ENCODE data around the gene FOCAD. TPM values are rescaled to one million over a fixed set of nuclear protein-coding genes. Genes with fewer than 3 reads are reported as not detected.
"Not testable (repeated sequence)": the region's sequence is repeated elsewhere in the genome, so short reads cannot be mapped to it uniquely, and the experiment has no call there.

FOCAD gene
- total RNA-seq, 2 donors from 2014 or later: 32.0 to 76.1 TPM

- 98% methylated on average over 4 of the region's 4 CpGs for WGBS
- Histone ChIP-seq H3K27me3 (replicated peaks; ENCODE audit: insufficient read depth) (no peaks in the 10 kb centered on the region), H3K9me3 (no peaks in the 10 kb centered on the region), H3K4me3 (no peak overlapping the region), H3K27ac (no peak overlapping the region), H3K36me3 (no peaks in the 10 kb centered on the region), H3K4me1 (replicated peaks) (no peaks in the 10 kb centered on the region)
- DNase-seq (ENCODE audit: low spot score): no peak
- intact Hi-C loops (cut with DNase I): no loop called here
- TF ChIP-seq CTCF (IDR thresholded peaks at IDR 0.05) (no peak), POLR2A (IDR thresholded peaks at IDR 0.05) (no peak), POLR2AphosphoS5 (IDR thresholded peaks at IDR 0.05) (no peak)
Observed at GRCh38 chr9:20650313-20650712, 33.7 kb upstream of the FOCAD start.

GRCh38 chr9:20650750-20651299 is 33.2 kb upstream of the FOCAD start:
- DNase-seq (ENCODE audit: low spot score): no peak
- TF ChIP-seq POLR2AphosphoS5 (IDR thresholded peaks at IDR 0.05) (no peak), POLR2A (IDR thresholded peaks at IDR 0.05) (no peak), CTCF (IDR thresholded peaks at IDR 0.05) (no peak)
- H3K36me3 ChIP-seq: no peaks in the 10 kb centered on the region
- H3K4me1 ChIP-seq (replicated peaks): no peaks in the 10 kb centered on the region
- 67% methylated on average over 4 of the region's 4 CpGs for WGBS
- H3K9me3 ChIP-seq: no peaks in the 10 kb centered on the region
- no peak overlapping the region for H3K27ac ChIP-seq
- intact Hi-C loops (cut with DNase I): no loop called here
- H3K4me3 ChIP-seq: no peak overlapping the region
- H3K27me3 ChIP-seq (replicated peaks; ENCODE audit: insufficient read depth): no peaks in the 10 kb centered on the region

DNA sequence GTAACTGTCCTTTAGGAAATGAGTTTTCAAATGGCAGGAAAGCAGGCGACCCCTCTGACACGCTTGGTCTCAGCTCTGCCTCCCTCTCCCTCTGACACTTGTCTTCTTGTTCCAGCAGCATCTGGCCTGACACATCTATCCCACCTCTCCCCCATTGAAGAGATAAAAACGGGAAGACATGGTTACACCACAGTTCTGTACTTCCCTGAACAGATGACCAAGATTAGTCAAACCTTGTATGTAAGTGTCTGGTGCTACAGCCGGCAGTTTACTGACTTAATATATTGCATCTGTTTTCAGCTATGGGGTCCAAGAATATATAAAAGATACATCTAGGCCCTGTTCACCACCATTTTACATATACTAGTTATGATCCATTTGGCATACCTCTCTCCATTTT is 32.1 kb upstream of the FOCAD start:
- no peak overlapping the region for H3K4me3 ChIP-seq
- TF ChIP-seq CTCF (IDR thresholded peaks at IDR 0.05) (no peak), POLR2AphosphoS5 (IDR thresholded peaks at IDR 0.05) (no peak), POLR2A (IDR thresholded peaks at IDR 0.05) (no peak)
- no peaks in the 10 kb centered on the region for H3K36me3 ChIP-seq
- no peaks in the 10 kb centered on the region for H3K9me3 ChIP-seq
- no peak for DNase-seq (ENCODE audit: low spot score)
- H3K4me1 ChIP-seq (replicated peaks): no peaks in the 10 kb centered on the region
- intact Hi-C loops (cut with DNase I): no loop called here
- H3K27ac ChIP-seq: no peak overlapping the region
- WGBS: 82% methylated on average over 4 of the region's 4 CpGs
- H3K27me3 ChIP-seq (replicated peaks; ENCODE audit: insufficient read depth): no peaks in the 10 kb centered on the region

GRCh38 chr9:20658246-20658667 is 25.8 kb upstream of the FOCAD start:
- H3K27me3 ChIP-seq (replicated peaks; ENCODE audit: insufficient read depth); H3K9me3 ChIP-seq; H3K27ac ChIP-seq; H3K36me3 ChIP-seq; H3K4me1 ChIP-seq (replicated peaks); intact Hi-C loops (cut with DNase I): not testable (repeated sequence)
- peak overlapping the region; percentile 27 to 34 for H3K4me3 ChIP-seq
- WGBS: 20% methylated on average over 20 of the region's 27 CpGs
- DNase-seq (ENCODE audit: low spot score): peak; percentile 13

DNA sequence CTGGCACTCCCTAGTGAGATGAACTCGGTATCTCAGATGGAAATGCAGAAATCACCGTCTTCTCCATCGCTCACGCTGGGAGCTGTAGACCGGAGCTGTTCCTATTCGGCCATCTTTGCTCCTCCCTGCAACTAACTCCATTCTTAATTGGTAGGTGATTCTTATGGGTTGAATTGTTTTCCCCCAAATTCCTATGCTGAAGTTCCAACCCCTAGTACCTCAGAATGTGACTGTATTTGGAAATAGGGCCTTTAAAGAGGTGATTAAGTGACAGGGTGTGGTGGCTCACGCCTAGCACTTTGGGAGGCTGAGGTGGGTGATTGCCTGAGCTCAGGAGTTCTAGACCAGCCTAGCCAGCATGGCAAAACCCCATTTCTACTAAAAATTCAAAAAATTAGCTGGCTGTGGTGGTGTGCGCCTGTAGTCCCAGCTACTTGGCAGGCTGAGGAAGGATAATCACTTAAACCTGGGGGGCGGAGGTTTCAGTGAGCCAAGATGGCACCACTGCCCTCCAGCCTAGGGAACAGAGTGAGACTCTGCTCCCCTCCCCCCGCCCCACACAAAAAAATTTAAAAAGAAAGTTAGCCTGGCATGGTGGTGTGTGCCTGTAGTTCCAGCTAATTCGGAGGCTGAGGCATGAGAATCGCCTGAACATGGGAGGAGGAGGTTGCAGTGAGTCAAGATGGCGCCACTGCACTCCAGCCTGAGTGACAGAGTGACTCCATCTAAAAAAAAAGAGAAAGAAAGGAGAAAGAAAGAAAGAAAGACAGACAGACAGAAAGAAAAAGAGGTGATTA is 25.2 kb upstream of the FOCAD start:
- H3K27me3 ChIP-seq (replicated peaks; ENCODE audit: insufficient read depth): no peaks in the 10 kb centered on the region
- no peaks in the 10 kb centered on the region for H3K4me1 ChIP-seq (replicated peaks)
- TF ChIP-seq CTCF (IDR thresholded peaks at IDR 0.05) (no peak), POLR2A (IDR thresholded peaks at IDR 0.05) (no peak), POLR2AphosphoS5 (IDR thresholded peaks at IDR 0.05) (no peak)
- H3K9me3 ChIP-seq: no peaks in the 10 kb centered on the region
- H3K27ac ChIP-seq: no peak overlapping the region
- DNase-seq (ENCODE audit: low spot score): no peak
- 83% methylated on average over 13 of the region's 13 CpGs for WGBS
- peak overlapping the region; percentile 27 to 34 for H3K4me3 ChIP-seq
- intact Hi-C loops (cut with DNase I): no loop called here
- no peaks in the 10 kb centered on the region for H3K36me3 ChIP-seq

Measured in prostate gland (tissue), 2 donors.